ENCODE measurements around the gene TTC3.

Gene TTC3

GRCh38 chr21:37072274-37072987 is 623 bp upstream of the TTC3 start (continued):
- 0 out of 2 replicates have a peak, but pooled peaks have one; percentile 32 for TF ChIP-seq ZBTB11 (tag by site-specific recombination; conservative IDR thresholded peaks at IDR 0.05; ENCODE audit: low read depth)
- no peak for TF ChIP-seq ZNF23 (tag by site-specific recombination; IDR thresholded peaks at IDR 0.05; ENCODE audit: borderline replicate concordance)
- peak; percentile 87 for TF ChIP-seq ZIC2 (tag by site-specific recombination; IDR thresholded peaks at IDR 0.05)
- no peak; the same call in 1 of the 2 replicates for TF ChIP-seq ZNF335 (tag by site-specific recombination; conservative IDR thresholded peaks at IDR 0.05)
- no peak for TF ChIP-seq HOXA7 (CRISPR knock-in tag; IDR thresholded peaks at IDR 0.05; ENCODE audit: borderline replicate concordance)
- TF ChIP-seq SCRT2 (tag by site-specific recombination; IDR thresholded peaks at IDR 0.05), result peak; percentile 32; the same call in 1 of the 2 replicates
- TF ChIP-seq ZNF747 (tag by site-specific recombination; IDR thresholded peaks at IDR 0.05), result no peak
- TF ChIP-seq ZFP37 (tag by site-specific recombination; IDR thresholded peaks at IDR 0.05), result peak; percentile 82; the same call in 1 of the 2 replicates
- TF ChIP-seq HOXD13 (CRISPR knock-in tag; IDR thresholded peaks at IDR 0.05; ENCODE audit: borderline replicate concordance), result 0 out of 2 replicates have a peak, but pooled peaks have one; percentile 31
- TF ChIP-seq ZNF302 (tag by site-specific recombination; IDR thresholded peaks at IDR 0.05; ENCODE audit: low read depth), result no peak
- no peak for TF ChIP-seq ZNF148 (tag by site-specific recombination; IDR thresholded peaks at IDR 0.05; ENCODE audit: borderline replicate concordance)
- peak; percentile 86 for TF ChIP-seq ZBTB7A (tag by site-specific recombination; IDR thresholded peaks at IDR 0.05; ENCODE audit: low read depth)
- no peak for TF ChIP-seq HOXC10 (CRISPR knock-in tag; IDR thresholded peaks at IDR 0.05)
- TF ChIP-seq TRIM28 (IDR thresholded peaks at IDR 0.05; ENCODE audit: borderline replicate concordance, low read length), result no peak
- TF ChIP-seq ZNF670 (tag by site-specific recombination; IDR thresholded peaks at IDR 0.05; ENCODE audit: low read depth), result no peak
- no peak for TF ChIP-seq ZNF354C (tag by site-specific recombination; IDR thresholded peaks at IDR 0.05; ENCODE audit: borderline replicate concordance, low read depth)
- no peak for TF ChIP-seq SCRT1 (tag by site-specific recombination; IDR thresholded peaks at IDR 0.05; ENCODE audit: borderline replicate concordance)
- TF ChIP-seq ZNF132 (tag by site-specific recombination; IDR thresholded peaks at IDR 0.05; ENCODE audit: borderline replicate concordance), result no peak
- TF ChIP-seq ZBTB21 (tag by site-specific recombination; IDR thresholded peaks at IDR 0.05), result 0 out of 2 replicates have a peak, but pooled peaks have one; percentile 22
- TF ChIP-seq ZNF544 (tag by site-specific recombination; IDR thresholded peaks at IDR 0.05), result no peak
- TF ChIP-seq ZNF2 (tag by site-specific recombination; IDR thresholded peaks at IDR 0.05), result peak; percentile 62; the same call in 1 of the 2 replicates
- TF ChIP-seq ZNF580 (tag by site-specific recombination; IDR thresholded peaks at IDR 0.05), result no peak
- no peak for TF ChIP-seq ZNF518A (tag by site-specific recombination; conservative IDR thresholded peaks at IDR 0.05; ENCODE audit: low read depth)
- 0 out of 2 replicates have a peak, but pooled peaks have one; percentile 41 for TF ChIP-seq ZNF629 (tag by site-specific recombination; IDR thresholded peaks at IDR 0.05)
- no peak for TF ChIP-seq ZNF133 (tag by site-specific recombination; IDR thresholded peaks at IDR 0.05)
- TF ChIP-seq ZNF624 (tag by site-specific recombination; IDR thresholded peaks at IDR 0.05), result no peak
- TF ChIP-seq ZNF571 (tag by site-specific recombination; IDR thresholded peaks at IDR 0.05), result no peak
